ENCODE measurements around the gene ABCA3. TPM values are rescaled to one million over a fixed set of nuclear protein-coding genes. Genes with fewer than 3 reads are reported as not detected.

The ABCA3 gene
- total and polyA plus RNA-seq, 2 donors (not counting 1 experiment from before 2014, with no cell fraction given) = 3.1 to 5.1 TPM

DNA sequence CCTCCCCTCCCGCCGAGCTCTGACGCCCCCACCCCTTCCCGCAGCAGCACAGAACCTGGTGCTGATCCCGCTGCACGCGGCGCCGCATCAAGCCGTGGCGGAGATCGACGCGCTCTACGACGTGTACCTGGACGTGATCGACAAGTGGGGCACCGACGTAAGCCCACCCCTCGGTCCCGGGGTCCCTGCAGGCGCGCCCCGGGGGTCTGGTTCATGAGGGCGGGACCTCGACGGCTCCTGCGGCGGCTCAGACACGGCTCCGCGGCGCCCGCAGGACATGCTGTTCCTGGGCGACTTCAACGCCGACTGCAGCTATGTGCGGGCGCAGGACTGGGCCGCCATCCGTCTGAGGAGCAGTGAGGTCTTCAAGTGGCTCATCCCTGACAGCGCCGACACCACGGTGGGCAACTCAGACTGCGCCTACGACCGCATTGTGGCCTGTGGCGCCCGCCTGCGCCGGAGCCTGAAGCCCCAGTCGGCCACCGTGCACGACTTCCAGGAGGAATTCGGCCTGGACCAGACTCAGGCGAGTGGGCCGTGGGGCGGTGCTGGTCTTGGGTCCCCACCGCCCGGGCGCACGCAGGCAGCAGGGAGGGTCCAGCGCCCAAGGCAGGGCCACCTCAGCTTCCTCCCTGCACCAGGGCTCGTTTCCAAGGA lies 102.9 kb downstream of the ABCA3 start:
- Histone ChIP-seq H3K4me2 (replicated peaks; ENCODE audit: low read depth, low read length, poor library complexity, severe bottlenecking) (peak overlapping the region; percentile 37), H4K20me1 (ENCODE audit: control insufficient read depth, insufficient read depth, low read length, poor library complexity, severe bottlenecking) (peaks cover 10% of the 10 kb centered on the region), H3K9me3 (ENCODE audit: control extremely low read depth in 1 of 3, control insufficient read depth in 2 of 3, insufficient read depth in 1 of 3, low read length in 2 of 3) (peaks cover 0 to 5% (median 0%) of the 10 kb centered on the region in 3 donors), H3K9ac (ENCODE audit: low read length) (no peak overlapping the region), H3K4me1 (ENCODE audit: control insufficient read depth in 2 of 2, insufficient read depth in 2 of 2, low read length in 2 of 2) (peaks cover 12 to 15% of the 10 kb centered on the region in 2 donors), H3K79me2 (ENCODE audit: control insufficient read depth, insufficient read depth, low read length) (no peaks in the 10 kb centered on the region), H3K27me3 (replicated peaks in 1 of 4; ENCODE audit: control extremely low read depth in 1 of 4, control insufficient read depth in 3 of 4, insufficient read depth in 4 of 4, low read length in 3 of 4) (peaks cover 0 to 27% (median 11%) of the 10 kb centered on the region in 4 experiments), H2AFZ (ENCODE audit: insufficient read depth, low read depth, low read length, poor library complexity, severe bottlenecking) (no peak overlapping the region), H3K27ac (ENCODE audit: low read length in 2 of 2) (no peak overlapping the region), H3K4me3 (ENCODE audit: control extremely low read depth in 1 of 5, extremely low read depth in 1 of 5, insufficient read depth in 1 of 5, low read depth in 2 of 5, low read length in 4 of 5) (no peak overlapping the region), H3K36me3 (replicated peaks in 1 of 2; ENCODE audit: control extremely low read depth in 1 of 2, control insufficient read depth in 1 of 2, extremely low read depth in 1 of 2, insufficient read depth in 2 of 2, low read length in 1 of 2) (peaks cover 0 to 32% of the 10 kb centered on the region in 2 experiments)
- Mint-ChIP-seq H3K27ac (no peak overlapping the region), H3K27me3 (peaks cover 3% of the 10 kb centered on the region), H3K9me3 (ENCODE audit: insufficient read depth) (no peaks in the 10 kb centered on the region), H3K4me1 (peaks cover 1% of the 10 kb centered on the region), H3K4me3 (no peak overlapping the region)
- ATAC-seq (ENCODE audit: low read depth) = no peak
- WGBS (ENCODE audit: insufficient coverage) = 30% methylated on average over 65 of the region's 65 CpGs
- POLR2A ChIA-PET = no interaction called here
- intact Hi-C loops (cut with micrococcal nuclease) = no loop called here
- TF ChIP-seq, protein P1, sequence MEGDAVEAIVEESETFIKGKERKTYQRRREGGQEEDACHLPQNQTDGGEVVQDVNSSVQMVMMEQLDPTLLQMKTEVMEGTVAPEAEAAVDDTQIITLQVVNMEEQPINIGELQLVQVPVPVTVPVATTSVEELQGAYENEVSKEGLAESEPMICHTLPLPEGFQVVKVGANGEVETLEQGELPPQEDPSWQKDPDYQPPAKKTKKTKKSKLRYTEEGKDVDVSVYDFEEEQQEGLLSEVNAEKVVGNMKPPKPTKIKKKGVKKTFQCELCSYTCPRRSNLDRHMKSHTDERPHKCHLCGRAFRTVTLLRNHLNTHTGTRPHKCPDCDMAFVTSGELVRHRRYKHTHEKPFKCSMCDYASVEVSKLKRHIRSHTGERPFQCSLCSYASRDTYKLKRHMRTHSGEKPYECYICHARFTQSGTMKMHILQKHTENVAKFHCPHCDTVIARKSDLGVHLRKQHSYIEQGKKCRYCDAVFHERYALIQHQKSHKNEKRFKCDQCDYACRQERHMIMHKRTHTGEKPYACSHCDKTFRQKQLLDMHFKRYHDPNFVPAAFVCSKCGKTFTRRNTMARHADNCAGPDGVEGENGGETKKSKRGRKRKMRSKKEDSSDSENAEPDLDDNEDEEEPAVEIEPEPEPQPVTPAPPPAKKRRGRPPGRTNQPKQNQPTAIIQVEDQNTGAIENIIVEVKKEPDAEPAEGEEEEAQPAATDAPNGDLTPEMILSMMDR (IDR thresholded peaks at IDR 0.05) = no peak
- no peak for TF ChIP-seq EZH2 (IDR thresholded peaks at IDR 0.05; ENCODE audit: borderline replicate concordance, insufficient read depth, low read depth, low read length, poor library complexity, severe bottlenecking)
- CTCF ChIA-PET = no interaction called here
- no peak for DNase-seq

DNA sequence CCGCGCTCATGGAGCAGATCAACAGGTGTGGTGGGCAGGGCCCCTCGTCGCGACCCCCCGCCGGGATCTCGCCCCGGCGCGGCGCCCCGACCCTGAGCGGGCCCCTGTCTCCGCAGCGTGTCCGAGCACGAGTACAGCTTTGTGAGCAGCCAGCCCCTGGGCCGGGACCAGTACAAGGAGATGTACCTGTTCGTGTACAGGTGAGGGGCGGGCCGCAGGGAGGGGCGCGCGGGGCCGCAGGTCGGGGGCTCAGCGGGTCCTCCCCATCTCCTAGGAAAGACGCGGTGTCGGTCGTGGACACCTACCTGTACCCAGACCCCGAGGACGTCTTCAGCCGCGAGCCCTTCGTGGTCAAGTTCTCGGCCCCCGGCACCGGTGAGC lies 103.4 kb downstream of the ABCA3 start:
- H3K27ac Mint-ChIP-seq = no peak overlapping the region
- H3K4me2 ChIP-seq (replicated peaks; ENCODE audit: low read depth, low read length, poor library complexity, severe bottlenecking) = peak overlapping the region; percentile 37
- H3K27me3 Mint-ChIP-seq = peaks cover 3% of the 10 kb centered on the region
- no peak for DNase-seq
- no peaks in the 10 kb centered on the region for H3K9me3 Mint-ChIP-seq (ENCODE audit: insufficient read depth)
- WGBS (ENCODE audit: insufficient coverage) = 15% methylated on average over 40 of the region's 40 CpGs
- H3K4me1 ChIP-seq (ENCODE audit: control insufficient read depth in 2 of 2, insufficient read depth in 2 of 2, low read length in 2 of 2) = peaks cover 12 to 15% of the 10 kb centered on the region in 2 donors
- H3K4me3 ChIP-seq (ENCODE audit: control extremely low read depth in 1 of 5, extremely low read depth in 1 of 5, insufficient read depth in 1 of 5, low read depth in 2 of 5, low read length in 4 of 5) = no peak overlapping the region
- CTCF ChIA-PET = no interaction called here
- H3K27ac ChIP-seq (ENCODE audit: low read length in 2 of 2) = no peak overlapping the region
- peaks cover 0 to 32% of the 10 kb centered on the region in 2 experiments for H3K36me3 ChIP-seq (replicated peaks in 1 of 2; ENCODE audit: control extremely low read depth in 1 of 2, control insufficient read depth in 1 of 2, extremely low read depth in 1 of 2, insufficient read depth in 2 of 2, low read length in 1 of 2)
- POLR2A ChIA-PET = interaction anchor here (1.4 kb wide), 1 partner anchor 15 kb away, joined by 4 read pairs; the partner anchor contains the start of gene ECI1
- H3K9me3 ChIP-seq (ENCODE audit: control extremely low read depth in 1 of 3, control insufficient read depth in 2 of 3, insufficient read depth in 1 of 3, low read length in 2 of 3) = peaks cover 0 to 5% (median 0%) of the 10 kb centered on the region in 3 donors
- no peak overlapping the region for H3K9ac ChIP-seq (ENCODE audit: low read length)
- no peak overlapping the region for H2AFZ ChIP-seq (ENCODE audit: insufficient read depth, low read depth, low read length, poor library complexity, severe bottlenecking)
- no peaks in the 10 kb centered on the region for H3K79me2 ChIP-seq (ENCODE audit: control insufficient read depth, insufficient read depth, low read length)
- no peak for ATAC-seq (ENCODE audit: low read depth)
- H3K27me3 ChIP-seq (replicated peaks in 1 of 4; ENCODE audit: control extremely low read depth in 1 of 4, control insufficient read depth in 3 of 4, insufficient read depth in 4 of 4, low read length in 3 of 4) = peaks cover 0 to 27% (median 11%) of the 10 kb centered on the region in 4 experiments
- intact Hi-C loops (cut with micrococcal nuclease) = no loop called here
- H3K4me1 Mint-ChIP-seq = peaks cover 1% of the 10 kb centered on the region
- peaks cover 10% of the 10 kb centered on the region for H4K20me1 ChIP-seq (ENCODE audit: control insufficient read depth, insufficient read depth, low read length, poor library complexity, severe bottlenecking)
- H3K4me3 Mint-ChIP-seq = no peak overlapping the region
- TF ChIP-seq EZH2 (IDR thresholded peaks at IDR 0.05; ENCODE audit: borderline replicate concordance, insufficient read depth, low read depth, low read length, poor library complexity, severe bottlenecking) = peak; percentile 90
- TF ChIP-seq, protein P1 (IDR thresholded peaks at IDR 0.05) = no peak

Data from B cell (primary cell).